Activated T-cell treated with anti-CD3 and anti-CD28 coated beads for 24 hours (primary cell): ENCODE measurements around the gene NEMF.
"Not testable (repeated sequence)": the region's sequence is repeated elsewhere in the genome, so short reads cannot be mapped to it uniquely, and the experiment has no call there.

Experiments
- DNase-seq: peaks from one replicate; pipeline ENCODE4 v3.0.0-alpha.2; 2020; ENCODE audit warnings: low read depth

NEMF gene, protein sequence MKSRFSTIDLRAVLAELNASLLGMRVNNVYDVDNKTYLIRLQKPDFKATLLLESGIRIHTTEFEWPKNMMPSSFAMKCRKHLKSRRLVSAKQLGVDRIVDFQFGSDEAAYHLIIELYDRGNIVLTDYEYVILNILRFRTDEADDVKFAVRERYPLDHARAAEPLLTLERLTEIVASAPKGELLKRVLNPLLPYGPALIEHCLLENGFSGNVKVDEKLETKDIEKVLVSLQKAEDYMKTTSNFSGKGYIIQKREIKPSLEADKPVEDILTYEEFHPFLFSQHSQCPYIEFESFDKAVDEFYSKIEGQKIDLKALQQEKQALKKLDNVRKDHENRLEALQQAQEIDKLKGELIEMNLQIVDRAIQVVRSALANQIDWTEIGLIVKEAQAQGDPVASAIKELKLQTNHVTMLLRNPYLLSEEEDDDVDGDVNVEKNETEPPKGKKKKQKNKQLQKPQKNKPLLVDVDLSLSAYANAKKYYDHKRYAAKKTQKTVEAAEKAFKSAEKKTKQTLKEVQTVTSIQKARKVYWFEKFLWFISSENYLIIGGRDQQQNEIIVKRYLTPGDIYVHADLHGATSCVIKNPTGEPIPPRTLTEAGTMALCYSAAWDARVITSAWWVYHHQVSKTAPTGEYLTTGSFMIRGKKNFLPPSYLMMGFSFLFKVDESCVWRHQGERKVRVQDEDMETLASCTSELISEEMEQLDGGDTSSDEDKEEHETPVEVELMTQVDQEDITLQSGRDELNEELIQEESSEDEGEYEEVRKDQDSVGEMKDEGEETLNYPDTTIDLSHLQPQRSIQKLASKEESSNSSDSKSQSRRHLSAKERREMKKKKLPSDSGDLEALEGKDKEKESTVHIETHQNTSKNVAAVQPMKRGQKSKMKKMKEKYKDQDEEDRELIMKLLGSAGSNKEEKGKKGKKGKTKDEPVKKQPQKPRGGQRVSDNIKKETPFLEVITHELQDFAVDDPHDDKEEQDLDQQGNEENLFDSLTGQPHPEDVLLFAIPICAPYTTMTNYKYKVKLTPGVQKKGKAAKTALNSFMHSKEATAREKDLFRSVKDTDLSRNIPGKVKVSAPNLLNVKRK

DNA sequence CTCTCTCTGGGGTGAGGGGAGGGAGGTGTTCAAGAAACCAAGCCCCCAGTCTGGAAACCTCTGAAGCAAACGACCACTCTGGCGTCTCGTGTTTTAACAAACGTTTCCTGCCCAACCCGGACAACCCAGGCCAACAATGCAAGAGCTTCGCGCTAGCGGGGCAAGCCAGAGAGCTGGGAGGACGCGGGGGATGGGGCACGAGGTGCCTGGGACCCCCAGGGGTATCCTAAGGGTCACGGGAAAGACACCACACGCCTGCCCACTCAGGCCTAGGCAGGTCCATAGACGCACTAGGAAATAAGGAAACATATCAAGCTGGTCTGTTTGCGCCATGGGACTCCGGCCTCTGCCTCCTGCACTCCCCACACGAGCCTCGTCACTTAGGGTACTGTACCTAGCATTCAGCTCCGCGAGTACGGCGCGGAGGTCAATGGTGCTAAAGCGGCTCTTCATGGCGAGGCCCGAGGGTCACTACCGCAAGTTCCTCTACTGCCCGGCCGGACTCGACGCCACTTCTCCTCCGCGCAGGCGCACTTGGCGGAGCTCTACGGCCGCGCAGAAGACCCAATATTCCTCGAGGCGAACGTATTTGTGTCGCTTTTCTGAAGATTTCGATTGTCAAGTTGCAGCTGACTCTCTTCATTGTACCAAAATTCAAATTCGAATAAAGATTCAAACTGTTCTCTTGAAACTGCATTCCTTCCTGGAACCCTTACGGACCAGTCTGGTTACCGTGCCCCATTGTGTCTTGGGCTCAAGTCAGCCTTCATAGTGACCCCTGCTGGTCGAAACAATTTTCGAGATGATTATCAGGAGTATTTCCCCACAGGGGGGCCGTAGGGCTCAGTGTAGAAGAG lies at the start of gene NEMF:
Gene NEMF, minus strand, starts transcription at position 488 of the 857 bp plus-strand sequence. Its CDS starts 35 bp downstream, at position 453.
- DNase-seq = peak; percentile 76

DNA sequence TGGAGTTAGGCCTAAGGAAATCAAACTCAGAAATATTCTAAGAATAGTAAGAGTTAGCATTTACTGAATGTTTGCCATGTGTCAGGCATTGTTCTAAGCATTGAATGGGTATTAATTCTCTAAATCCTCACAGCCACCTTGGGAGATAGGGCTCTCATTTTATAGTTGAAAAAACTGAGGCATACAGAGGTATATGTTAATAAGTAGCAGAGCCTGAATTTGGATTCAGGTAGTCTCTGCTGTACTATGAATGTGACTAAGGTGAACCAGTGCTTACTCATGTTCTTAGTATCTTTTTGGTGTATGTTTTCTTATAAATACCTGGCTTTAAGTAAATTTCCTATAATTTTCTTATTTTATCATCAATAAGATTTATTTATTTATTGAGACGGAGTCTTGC lies 48.4 kb upstream of the NEMF start:
- DNase-seq = no peak

DNA sequence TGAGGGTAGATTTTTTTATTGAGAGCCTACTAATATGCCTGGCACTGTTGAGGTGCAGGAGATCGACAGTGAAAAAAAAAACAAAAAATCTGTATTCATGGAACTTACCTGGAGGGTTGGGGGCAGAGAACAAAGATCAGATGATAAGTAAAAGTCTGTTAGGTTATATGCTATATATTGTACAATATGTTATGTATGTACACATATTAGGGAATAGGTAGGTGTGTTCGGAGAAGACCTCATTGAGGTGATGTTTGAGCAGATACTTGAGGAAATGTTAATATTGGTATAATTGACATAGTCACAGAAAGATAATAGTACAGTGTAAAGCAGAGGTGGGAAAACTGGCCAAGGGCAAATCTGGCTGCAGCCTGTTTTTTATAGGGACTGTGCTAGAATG lies 45.9 kb upstream of the NEMF start:
- no peak for DNase-seq

DNA sequence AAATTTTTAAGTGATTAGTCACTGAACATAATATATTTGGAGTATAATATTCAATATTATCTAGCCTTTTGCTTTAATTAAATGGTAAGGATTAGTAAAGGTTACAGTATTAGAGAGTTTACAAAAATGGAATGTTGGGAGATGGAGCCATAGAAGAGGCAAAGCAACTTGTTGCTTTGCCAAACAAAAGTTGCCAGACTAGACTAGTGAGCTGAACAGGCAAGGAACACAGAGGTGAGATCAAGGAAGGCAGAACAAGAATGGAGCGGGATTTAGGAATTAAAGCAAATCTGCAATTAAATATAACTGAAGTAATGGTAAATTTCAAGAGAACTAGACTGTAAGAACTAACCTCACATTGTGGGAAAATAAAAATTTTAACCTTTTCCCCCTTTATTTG lies 45.4 kb upstream of the NEMF start:
- DNase-seq = no peak

DNA sequence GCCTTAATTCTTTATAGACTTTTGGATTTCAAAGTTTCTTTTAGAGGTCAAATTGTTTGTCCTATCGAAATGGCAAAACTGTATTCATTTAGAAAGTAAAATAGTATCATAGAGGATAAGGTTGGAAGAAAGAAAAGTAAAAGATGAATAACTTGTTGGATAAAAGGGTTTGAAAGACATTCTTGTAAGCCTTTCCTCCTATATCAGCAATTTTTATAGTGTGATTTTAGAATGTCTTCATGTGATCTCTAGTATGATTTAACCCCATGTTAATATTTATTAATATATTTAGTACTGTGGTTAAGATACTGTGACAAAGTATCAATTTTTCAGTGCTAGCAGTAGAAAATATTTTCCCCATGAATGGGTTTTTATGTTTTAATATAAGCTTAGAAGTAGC lies 44.8 kb upstream of the NEMF start:
- no peak for DNase-seq

DNA sequence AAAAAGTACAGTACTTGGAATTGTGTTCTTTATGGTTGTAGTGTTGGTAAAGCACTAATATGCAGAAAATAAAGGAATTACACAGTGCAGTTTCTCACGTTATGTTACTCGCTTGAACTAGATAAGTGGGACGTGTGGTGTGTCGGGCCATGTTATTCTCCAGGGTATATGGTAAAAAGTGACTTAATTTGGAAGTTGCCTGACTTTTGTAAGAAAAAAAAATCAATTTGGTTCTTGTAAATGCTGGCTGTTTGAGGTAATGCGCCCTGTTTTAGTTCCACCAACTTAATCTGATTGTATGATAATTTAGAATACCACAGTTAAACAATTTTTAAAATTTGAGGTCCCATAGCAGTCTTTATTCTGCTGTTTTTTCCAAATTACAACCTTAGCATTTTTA lies 44.4 kb upstream of the NEMF start:
- no peak for DNase-seq

DNA sequence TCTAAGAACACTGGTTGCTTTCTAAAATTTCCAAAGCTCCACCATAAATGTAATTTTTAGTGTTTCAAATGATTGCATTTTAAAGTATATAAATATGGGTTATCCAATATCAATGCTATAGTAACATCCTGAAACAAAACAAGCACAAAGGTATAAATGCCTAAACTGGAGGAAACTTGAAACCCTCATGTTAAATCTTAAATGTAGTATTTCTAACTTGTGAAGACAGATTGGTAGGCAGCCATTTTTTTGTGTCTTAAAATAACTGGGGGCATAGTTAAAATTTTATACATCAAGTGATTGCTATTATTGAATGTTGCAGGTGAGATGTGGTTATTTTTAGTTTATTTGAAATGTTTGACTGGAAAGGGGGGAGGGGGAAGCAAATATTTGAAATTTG lies 43.7 kb upstream of the NEMF start:
- not testable (repeated sequence) for DNase-seq

DNA sequence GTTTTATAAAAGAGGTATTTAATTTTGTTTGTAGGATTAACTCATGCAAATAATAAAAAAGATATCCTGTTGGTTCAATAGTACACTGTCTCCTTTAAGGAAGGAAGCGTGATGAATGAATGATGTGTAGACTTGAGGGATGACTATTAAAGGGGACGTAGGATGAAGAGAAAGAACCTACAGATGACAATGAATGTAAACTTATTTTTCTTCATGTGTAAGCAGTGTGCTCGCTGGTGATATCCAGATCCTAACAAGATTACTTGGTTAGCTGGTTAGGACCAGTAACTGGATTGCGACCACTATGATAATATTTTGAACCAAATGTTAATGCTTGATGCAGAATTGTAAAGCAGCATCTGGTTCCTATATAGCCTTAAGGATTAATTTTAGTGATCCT lies 42.9 kb upstream of the NEMF start:
- DNase-seq = no peak

DNA sequence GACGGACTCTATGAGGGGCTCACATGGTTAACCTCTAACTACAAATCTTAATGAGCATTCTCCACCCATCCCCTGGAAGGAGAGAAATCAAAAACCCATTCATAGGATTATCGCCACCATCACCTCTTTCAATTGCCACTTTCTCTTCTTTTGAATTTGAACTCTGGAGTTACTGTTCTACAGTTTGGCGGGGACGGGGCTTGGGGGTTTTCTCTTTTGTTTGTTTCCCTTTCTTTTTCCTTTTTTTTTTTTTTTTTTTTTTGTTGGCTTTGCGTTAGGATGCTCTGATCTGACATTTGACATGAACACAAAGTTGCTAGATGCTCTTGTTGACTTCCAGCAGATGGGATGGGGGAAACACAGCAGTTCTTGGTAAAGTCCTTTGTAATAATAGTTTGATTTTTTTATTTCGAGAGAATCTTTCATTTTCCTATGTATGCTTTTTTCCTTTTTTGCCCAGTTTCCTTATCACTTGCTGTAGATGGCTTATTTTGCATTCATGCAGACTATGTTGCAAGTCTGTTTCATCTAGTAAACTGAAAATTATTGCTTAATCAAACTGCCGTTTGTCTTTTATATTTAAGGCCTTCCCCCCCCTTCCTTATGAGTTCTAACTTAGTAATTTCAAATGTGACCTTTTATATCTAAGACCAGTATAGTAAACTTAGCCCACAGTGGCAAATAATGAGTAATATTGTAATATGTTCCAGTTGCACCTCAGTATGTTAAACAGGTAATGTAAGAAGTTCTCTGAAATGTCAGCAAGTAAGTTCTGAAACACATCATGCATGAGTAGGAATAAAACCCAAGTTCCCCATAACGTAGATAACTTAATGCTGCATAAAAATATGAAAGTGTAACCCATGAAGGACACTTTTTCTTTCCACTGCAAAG lies 41.9 kb upstream of the NEMF start:
- not testable (repeated sequence) for DNase-seq

DNA sequence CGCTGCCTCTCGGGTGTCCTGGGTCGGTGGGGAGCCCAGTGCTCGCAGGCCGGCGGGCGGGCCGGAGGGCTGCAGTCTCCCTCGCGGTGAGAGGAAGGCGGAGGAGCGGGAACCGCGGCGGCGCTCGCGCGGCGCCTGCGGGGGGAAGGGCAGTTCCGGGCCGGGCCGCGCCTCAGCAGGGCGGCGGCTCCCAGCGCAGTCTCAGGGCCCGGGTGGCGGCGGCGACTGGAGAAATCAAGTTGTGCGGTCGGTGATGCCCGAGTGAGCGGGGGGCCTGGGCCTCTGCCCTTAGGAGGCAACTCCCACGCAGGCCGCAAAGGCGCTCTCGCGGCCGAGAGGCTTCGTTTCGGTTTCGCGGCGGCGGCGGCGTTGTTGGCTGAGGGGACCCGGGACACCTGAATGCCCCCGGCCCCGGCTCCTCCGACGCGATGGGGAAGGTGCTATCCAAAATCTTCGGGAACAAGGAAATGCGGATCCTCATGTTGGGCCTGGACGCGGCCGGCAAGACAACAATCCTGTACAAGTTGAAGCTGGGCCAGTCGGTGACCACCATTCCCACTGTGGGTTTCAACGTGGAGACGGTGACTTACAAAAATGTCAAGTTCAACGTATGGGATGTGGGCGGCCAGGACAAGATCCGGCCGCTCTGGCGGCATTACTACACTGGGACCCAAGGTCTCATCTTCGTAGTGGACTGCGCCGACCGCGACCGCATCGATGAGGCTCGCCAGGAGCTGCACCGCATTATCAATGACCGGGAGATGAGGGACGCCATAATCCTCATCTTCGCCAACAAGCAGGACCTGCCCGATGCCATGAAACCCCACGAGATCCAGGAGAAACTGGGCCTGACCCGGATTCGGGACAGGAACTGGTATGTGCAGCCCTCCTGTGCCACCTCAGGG lies 41.0 kb upstream of the NEMF start:
- peak; percentile 76 for DNase-seq

DNA sequence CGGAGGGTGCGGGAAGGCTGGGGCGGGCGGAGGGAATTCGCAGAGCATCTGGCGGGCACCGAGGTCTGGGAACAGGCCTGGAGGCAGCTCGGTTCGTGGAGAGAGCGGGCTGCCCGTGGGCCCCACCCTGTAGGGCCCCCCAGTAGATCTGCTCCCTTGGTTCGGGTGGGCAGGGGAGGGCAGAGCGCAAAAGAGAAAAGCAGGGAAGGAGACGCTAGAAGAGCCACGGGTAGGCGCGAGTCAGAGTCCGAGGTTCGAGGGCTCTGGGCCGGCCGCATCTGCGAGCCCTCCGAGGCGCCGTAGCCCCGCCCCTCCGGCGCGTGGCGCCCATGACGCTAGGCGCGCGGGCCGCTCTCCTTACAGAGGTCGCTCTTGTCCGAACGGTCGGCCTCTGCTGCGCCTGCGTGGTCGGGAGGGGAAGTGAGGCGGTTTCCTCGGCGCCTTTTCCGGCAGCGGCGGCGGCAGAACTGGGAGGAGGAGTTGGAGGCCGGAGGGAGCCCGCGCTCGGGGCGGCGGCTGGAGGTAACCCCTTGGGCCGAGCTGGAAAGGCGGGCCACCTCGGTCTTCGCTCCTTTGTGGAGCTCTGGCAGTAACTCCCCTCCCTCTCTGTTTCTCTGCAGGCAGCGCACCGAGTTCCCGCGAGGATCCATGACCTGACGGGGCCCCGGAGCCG lies 40.2 kb upstream of the NEMF start, which contains the start of gene ARF6:
Gene ARF6, plus strand, starts transcription at position 447 of the 673 bp plus-strand sequence. CDS start 655 bp downstream, outside the sequence.
- peak; percentile 95 for DNase-seq

DNA sequence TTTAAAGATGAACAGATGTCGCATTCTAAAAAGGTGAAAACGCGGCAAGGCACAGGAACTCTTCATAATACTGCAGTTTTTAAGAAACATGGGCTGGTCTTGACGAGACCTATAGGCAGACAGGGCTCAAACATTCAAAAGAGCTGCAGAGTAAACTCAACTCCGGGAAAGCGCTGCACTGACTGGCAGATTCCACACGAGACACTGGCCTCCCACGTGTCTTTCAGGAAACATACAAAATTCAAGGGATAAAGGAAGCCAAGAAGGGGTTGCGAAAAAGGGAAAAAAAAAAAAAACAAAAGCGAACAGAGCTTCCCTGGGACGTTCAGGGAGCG lies 39.7 kb upstream of the NEMF start:
- DNase-seq = peak; percentile 44

DNA sequence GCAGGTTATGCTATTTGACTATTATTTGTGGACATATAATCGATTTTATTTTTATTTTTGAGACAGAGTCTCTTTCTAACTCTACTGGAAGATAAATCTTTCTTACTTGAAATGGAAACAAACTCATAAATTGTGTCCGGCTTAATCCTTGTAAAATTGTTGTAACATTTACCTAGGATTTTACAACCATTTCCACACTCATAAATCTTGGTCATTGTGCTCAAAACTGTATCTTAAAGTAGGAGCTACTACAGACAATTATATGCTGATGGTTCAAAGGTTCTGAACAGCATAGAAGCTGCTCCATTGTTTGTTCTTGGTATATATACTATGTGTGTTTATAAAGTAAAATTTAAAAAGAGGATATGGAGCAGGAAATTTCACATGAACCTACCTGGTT lies 35.7 kb upstream of the NEMF start:
- DNase-seq = no peak

DNA sequence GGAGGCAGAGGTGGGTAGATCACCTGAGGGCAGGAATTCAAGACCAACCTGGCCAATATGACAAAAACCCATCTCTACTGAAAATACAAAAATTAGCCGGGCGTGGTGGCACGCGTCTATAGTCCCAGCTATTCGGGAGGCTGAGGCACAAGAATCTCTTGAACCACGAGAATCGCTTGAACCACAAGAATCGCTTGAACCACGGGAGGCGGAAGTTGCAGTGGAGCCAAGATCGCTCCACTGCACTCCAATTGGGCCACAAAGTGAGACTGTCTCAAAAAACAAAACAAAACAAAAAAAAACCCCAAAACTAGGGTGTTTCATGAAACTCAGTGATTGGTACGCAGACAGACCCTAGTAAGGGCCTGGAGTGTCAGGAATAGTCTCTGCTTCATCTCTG lies 33.9 kb upstream of the NEMF start:
- no peak for DNase-seq

DNA sequence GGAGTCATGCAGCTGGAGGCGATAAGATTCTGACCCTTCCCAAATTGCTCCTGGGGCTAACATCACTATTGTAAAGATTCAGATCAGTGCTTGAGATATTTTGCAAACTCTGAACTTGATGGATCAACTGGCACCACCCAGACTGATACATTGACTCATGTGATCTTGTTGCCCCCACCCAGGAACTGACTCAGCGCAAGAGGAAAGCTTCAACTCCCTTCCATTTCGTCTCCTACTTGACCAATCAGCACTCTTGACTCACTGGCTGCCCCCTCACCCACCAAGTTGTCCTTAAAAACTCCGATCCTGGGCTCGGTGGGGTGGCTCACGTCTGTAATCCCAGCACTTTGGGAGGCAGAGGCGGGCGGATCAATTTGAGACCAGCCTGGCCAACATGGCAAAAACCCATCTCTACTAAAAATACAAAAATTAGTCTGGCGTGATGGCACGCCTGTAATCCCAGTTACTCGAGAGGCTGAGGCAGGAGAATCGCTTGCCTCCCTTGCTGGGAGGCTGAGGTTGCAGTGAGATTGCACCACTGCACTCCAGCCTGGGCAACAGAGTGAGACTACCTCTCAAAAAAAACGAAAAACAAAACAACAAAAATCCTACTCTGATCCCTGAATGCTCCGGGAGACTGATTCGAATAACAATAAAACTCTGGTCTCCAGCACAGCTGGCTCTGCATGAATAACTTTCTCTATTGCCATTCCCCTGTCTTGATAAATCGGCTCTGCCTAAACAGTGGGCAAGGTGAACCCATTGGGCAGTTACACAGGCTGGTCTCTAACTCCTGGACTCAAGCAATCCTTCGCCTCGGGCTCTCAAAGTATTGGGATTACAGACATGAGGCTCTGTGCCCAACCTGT lies 30.5 kb upstream of the NEMF start:
- no peak for DNase-seq

DNA sequence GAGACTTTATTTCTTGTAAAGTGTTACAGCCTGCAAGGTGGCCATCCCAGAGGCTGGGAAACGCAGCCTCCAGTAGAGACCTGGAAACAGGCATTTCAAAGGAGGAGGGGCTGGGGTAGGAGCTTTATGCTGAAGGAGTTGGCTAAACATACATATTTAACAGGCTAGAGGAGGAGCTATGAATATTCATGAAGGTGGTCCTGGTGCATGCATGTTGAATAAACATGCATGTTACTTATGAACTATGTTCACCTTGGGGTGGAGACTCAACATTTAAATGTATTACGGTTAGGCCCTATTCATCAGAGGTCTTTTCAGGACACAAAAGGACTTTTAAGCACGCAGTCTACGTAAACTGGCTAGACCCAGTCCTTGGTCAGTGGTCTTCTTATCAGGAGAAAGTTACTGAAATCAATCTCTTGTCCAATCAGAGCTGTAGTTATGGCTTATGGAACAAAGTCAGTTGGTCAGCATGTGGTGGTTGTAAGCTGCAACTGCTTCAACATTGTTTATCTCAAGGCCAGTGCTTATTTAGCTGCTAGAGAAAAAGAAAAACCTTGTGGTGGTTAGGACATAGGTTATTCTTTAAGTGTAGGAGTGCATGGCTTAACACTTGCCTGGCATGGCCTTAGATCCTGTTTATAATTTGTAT lies 28.9 kb upstream of the NEMF start:
- DNase-seq = no peak

DNA sequence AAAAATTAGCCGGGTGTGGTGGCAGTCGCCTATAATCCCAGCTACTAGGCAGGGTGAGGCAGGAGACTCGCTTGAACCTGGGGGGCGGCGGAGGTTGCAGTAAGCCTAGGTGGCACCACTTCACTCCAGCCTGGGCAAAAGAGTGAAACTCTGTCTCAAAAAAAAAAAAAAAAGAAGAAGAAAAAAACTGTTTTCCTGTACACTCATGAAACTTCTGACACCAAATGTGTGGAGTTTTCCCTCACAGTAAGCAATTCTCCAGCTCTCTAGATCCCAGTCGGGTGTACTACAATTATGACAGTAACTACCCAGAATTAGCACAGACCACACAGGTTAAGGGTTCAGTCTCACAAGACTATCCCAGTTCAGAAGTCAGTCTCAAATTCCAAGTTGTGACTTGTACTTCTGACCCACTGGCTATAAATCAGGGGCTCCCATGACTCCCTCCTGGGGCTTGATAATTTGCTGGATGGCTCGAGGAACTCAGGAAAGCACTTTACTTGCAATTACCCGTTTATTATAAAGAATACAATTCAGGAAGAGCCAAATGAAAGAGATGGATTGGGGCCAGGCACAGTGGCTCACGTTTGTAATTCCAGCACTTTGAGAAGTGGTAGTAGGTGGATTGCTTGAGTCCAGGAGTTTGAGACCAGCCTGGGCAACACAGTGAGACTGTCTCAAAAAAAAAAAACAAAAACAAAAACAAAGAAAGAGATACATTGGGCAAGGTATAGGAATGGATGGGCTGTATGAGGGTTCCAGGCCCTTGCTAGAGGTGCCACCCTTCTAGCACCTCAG lies 27.9 kb upstream of the NEMF start:
- no peak for DNase-seq
